ENCODE results near the gene RAD52.

GRCh38 chr12:969821-970220 lies 20.3 kb upstream of the RAD52 start:
- TF ChIP-seq POLR2A (IDR thresholded peaks at IDR 0.05; ENCODE audit: low read length) (no peak), GATA1 (IDR thresholded peaks at IDR 0.05; ENCODE audit: low read depth, low read length) (no peak)
